ENCODE results near the gene TLR4. TPM values are rescaled to one million over a fixed set of nuclear protein-coding genes. Genes with fewer than 3 reads are reported as not detected.

The TLR4 gene
- total RNA-seq, 1 donor: 46.7 TPM

- no peak for TF ChIP-seq CTCF (IDR thresholded peaks at IDR 0.05; ENCODE audit: extremely low read depth, low read depth, low read length)
- DNase-seq (ENCODE audit: insufficient read length, low spot score, missing footprints): no peak
- Histone ChIP-seq H3K36me3 (ENCODE audit: insufficient read depth, low read length) (no peaks in the 10 kb centered on the region), H3K79me2 (ENCODE audit: insufficient read depth, low read length) (no peaks in the 10 kb centered on the region), H3K27ac (ENCODE audit: low read depth, low read length) (no peak overlapping the region), H3K4me1 (ENCODE audit: insufficient read depth, low read length) (peaks cover 8% of the 10 kb centered on the region), H3K4me3 (ENCODE audit: insufficient read depth, low read length) (no peak overlapping the region), H4K20me1 (ENCODE audit: insufficient read depth, low read length) (no peaks in the 10 kb centered on the region), H3K9me3 (ENCODE audit: low read depth, low read length) (no peaks in the 10 kb centered on the region), H2AFZ (ENCODE audit: low read length) (peak overlapping the region; percentile 71), H3K27me3 (ENCODE audit: insufficient read depth, low read length) (no peaks in the 10 kb centered on the region), H3K4me2 (ENCODE audit: insufficient read depth, low read length) (peak overlapping the region; percentile 44)
Observed at GRCh38 chr9:117771136-117771535, 66.9 kb downstream of the TLR4 start.

- Histone ChIP-seq H3K27ac (ENCODE audit: low read depth, low read length) (no peak overlapping the region), H4K20me1 (ENCODE audit: insufficient read depth, low read length) (no peaks in the 10 kb centered on the region), H3K27me3 (ENCODE audit: insufficient read depth, low read length) (no peaks in the 10 kb centered on the region), H3K4me2 (ENCODE audit: insufficient read depth, low read length) (peak overlapping the region; percentile 54), H3K9me3 (ENCODE audit: low read depth, low read length) (no peaks in the 10 kb centered on the region), H3K4me3 (ENCODE audit: insufficient read depth, low read length) (no peak overlapping the region), H2AFZ (ENCODE audit: low read length) (peak overlapping the region; percentile 81), H3K79me2 (ENCODE audit: insufficient read depth, low read length) (no peaks in the 10 kb centered on the region), H3K4me1 (ENCODE audit: insufficient read depth, low read length) (peaks cover 8% of the 10 kb centered on the region), H3K36me3 (ENCODE audit: insufficient read depth, low read length) (no peaks in the 10 kb centered on the region)
- no peak for DNase-seq (ENCODE audit: insufficient read length, low spot score, missing footprints)
- TF ChIP-seq CTCF (IDR thresholded peaks at IDR 0.05; ENCODE audit: extremely low read depth, low read depth, low read length): no peak
Observed at GRCh38 chr9:117772960-117773359, 68.8 kb downstream of the TLR4 start.

Small RNA genes within 50 kb of the gene (small RNA-seq; reads per million reads assigned to genes)
- gene RNU6-1082P: 0.22 reads per million

All from osteoblast (primary cell).